Caco-2 (cell line): Measurements from ENCODE around the gene KIF1B. TPM values are rescaled to one million over a fixed set of nuclear protein-coding genes. Genes with fewer than 3 reads are reported as not detected.
A peak's percentile ranks its signal among the peaks of the same experiment; 100 is the strongest.

Experiments used
- BruUV-seq: library from RNA; stranded (reverse); fragments of 400-500 nt; replicated peaks from 2 replicates; lab custom pipeline; 2021; lab: Mats Ljungman, UMichigan
- CTCF ChIA-PET: fragments of 300-600 bp; sonication (Branson Sonifier 250); formaldehyde crosslinking; loops from one replicate; lab custom pipeline; 2022; ENCODE audit warnings: antibody characterized with exemption; lab: Charles Lee
- POLR2A ChIA-PET: fragments of 300-600 bp; sonication (Branson Sonifier 250); formaldehyde crosslinking; loops from one replicate; lab custom pipeline; 2022; ENCODE audit warnings: antibody characterized with exemption; lab: Charles Lee
- DNase-seq, 2 experiments: peaks; one replicate each; pipeline versions ENCODE4 v3.0.0 to v3.0.0-alpha.2; 2020 to 2022
- H3K27me3 ChIP-seq: replicated peaks from 2 replicates; pipeline ENCODE4 v1.6.0; 2011; ENCODE audit warnings: low read length; ENCODE audit not compliant: control insufficient read depth, insufficient read depth
- H3K36me3 ChIP-seq: 2 replicates; pipeline ENCODE4 v1.5.1; 2011; ENCODE audit warnings: low read length; ENCODE audit not compliant: control insufficient read depth, insufficient read depth
- H3K4me1 ChIP-seq: fragments of 250-450 bp; sonication (Bioruptor Pico); 2 replicates; pipeline ENCODE4 v1.5.1; 2020; ENCODE audit warnings: mild to moderate bottlenecking
- H3K4me3 ChIP-seq: 2 replicates; pipeline ENCODE4 v1.5.1; 2011; ENCODE audit warnings: low read depth, mild to moderate bottlenecking, control low read depth, low read length
- H3K9me3 ChIP-seq: fragments of 250-450 bp; sonication (Bioruptor Pico); 2 replicates; pipeline ENCODE4 v1.5.1; 2020; ENCODE audit warnings: mild to moderate bottlenecking, moderate library complexity
- H3K27ac Mint-ChIP-seq: one replicate; pipeline ENCODE4 v1.8.0; 2022; ENCODE audit warnings: mixed read lengths; ENCODE audit not compliant: unreplicated experiment
- H3K27me3 Mint-ChIP-seq: one replicate; pipeline ENCODE4 v1.8.0; 2022; ENCODE audit warnings: mixed read lengths; ENCODE audit not compliant: insufficient read depth, unreplicated experiment
- H3K36me3 Mint-ChIP-seq: one replicate; pipeline ENCODE4 v1.8.0; 2022; ENCODE audit warnings: mild to moderate bottlenecking, mixed read lengths; ENCODE audit not compliant: insufficient read depth, unreplicated experiment
- H3K4me1 Mint-ChIP-seq: one replicate; pipeline ENCODE4 v1.8.0; 2022; ENCODE audit warnings: low read depth, mixed read lengths; ENCODE audit not compliant: unreplicated experiment
- H3K4me3 Mint-ChIP-seq: one replicate; pipeline ENCODE4 v1.8.0; 2022; ENCODE audit warnings: mild to moderate bottlenecking, moderate library complexity, mixed read lengths; ENCODE audit not compliant: unreplicated experiment
- H3K9me3 Mint-ChIP-seq: one replicate; pipeline ENCODE4 v1.8.0; 2022; ENCODE audit warnings: mixed read lengths; ENCODE audit not compliant: unreplicated experiment
- CTCF ChIP-seq, 2 experiments: fragments of 200-600 bp in 1 of 2; IDR thresholded peaks; 1 replicate in 1 of 2; 2 replicates in 1 of 2; pipeline versions ENCODE4 v1.5.1 to v1.8.0; 2011 to 2022; ENCODE audit warnings: antibody characterized with exemption in 1 of 2, control low read depth in 1 of 2, inconsistent platforms in 1 of 2, low read depth in 1 of 2, low read length in 1 of 2, mild to moderate bottlenecking in 1 of 2, moderate library complexity in 1 of 2; ENCODE audit not compliant: insufficient read depth in 1 of 2, severe bottlenecking in 1 of 2, unreplicated experiment in 1 of 2
- intact Hi-C: fragments of 100-400 bp; cut with micrococcal nuclease; formaldehyde crosslinking; loops from one replicate; pipeline ENCODE4 v1.10.0; 2022; ENCODE audit not compliant: unreplicated experiment
- total RNA-seq: library from RNA; stranded (reverse); gene quantifications from 2 replicates; pipeline ENCODE4 v1.2.3, GENCODE V29; 2022

The KIF1B gene
- total RNA-seq, 1 experiment from 2014 or later, result 41.1 TPM

- Histone ChIP-seq H3K27me3 (no peaks in the 10 kb centered on the region), H3K9me3 (no peaks in the 10 kb centered on the region), H3K4me1 (peaks cover 8% of the 10 kb centered on the region; the same call in 1 of the 2 replicates), H3K36me3 (no peaks in the 10 kb centered on the region), H3K4me3 (peak overlapping the region; percentile 76)
- Mint-ChIP-seq H3K27ac (peak overlapping the region; percentile 83), H3K36me3 (peaks cover 14% of the 10 kb centered on the region), H3K9me3 (no peaks in the 10 kb centered on the region), H3K4me1 (peaks cover 20% of the 10 kb centered on the region), H3K4me3 (peak overlapping the region; percentile 95), H3K27me3 (no peaks in the 10 kb centered on the region)
- TSS peak; percentile 47 for BruUV-seq
- ChIA-PET POLR2A (interaction anchor here (0.6 to 1.1 kb wide), 4 partner anchors 39 to 300 kb away, joined by 3 to 7 read pairs (median 4); partner anchors contain the start of genes LZIC, NMNAT1 and PGD), CTCF (interaction anchor here (0.6 to 1.9 kb wide), 9 partner anchors 10 to 297 kb away, joined by 3 to 8 read pairs (median 4); no protein-coding TSS in a partner anchor)
- DNase-seq, result peak; percentile 68 to 71
- TF ChIP-seq CTCF (IDR thresholded peaks at IDR 0.05; ENCODE audit: insufficient read depth in 1 of 2, low read depth in 1 of 2, low read length in 1 of 2, severe bottlenecking in 1 of 2, unreplicated experiment in 1 of 2), result no peak
- intact Hi-C loops, result loop anchor here (1.0 to 5.0 kb wide), 3 partner anchors 61 to 217 kb away; no protein-coding TSS in a partner anchor
Observed at GRCh38 chr1:10210841-10211804, 753 bp downstream of the KIF1B start.

GRCh38 chr1:10211805-10212410 lies 1.5 kb downstream of the KIF1B start:
- peaks cover 8% of the 10 kb centered on the region; the same call in 1 of the 2 replicates for H3K4me1 ChIP-seq
- no TSS peak for BruUV-seq
- no peaks in the 10 kb centered on the region for H3K27me3 ChIP-seq
- DNase-seq, result peak; percentile 31 to 36
- intact Hi-C loops, result loop anchor here (1.0 to 5.0 kb wide), 3 partner anchors 60 to 216 kb away; no protein-coding TSS in a partner anchor
- no peaks in the 10 kb centered on the region for H3K9me3 ChIP-seq
- CTCF ChIA-PET, result interaction anchor here (0.6 to 0.7 kb wide), 3 partner anchors 46 to 206 kb away, joined by 3 to 8 read pairs (median 3); no protein-coding TSS in a partner anchor
- Mint-ChIP-seq H3K36me3 (peaks cover 14% of the 10 kb centered on the region), H3K9me3 (no peaks in the 10 kb centered on the region), H3K4me3 (peak overlapping the region; percentile 95), H3K27ac (peak overlapping the region; percentile 83), H3K4me1 (peaks cover 28% of the 10 kb centered on the region), H3K27me3 (no peaks in the 10 kb centered on the region)
- H3K36me3 ChIP-seq, result no peaks in the 10 kb centered on the region
- POLR2A ChIA-PET, result no interaction called here
- no peak for TF ChIP-seq CTCF (IDR thresholded peaks at IDR 0.05; ENCODE audit: insufficient read depth in 1 of 2, low read depth in 1 of 2, low read length in 1 of 2, severe bottlenecking in 1 of 2, unreplicated experiment in 1 of 2)
- H3K4me3 ChIP-seq, result peak overlapping the region; percentile 76

GRCh38 chr1:10212476-10212875 lies 2.1 kb downstream of the KIF1B start:
- intact Hi-C loops, result loop anchor here (5.0 kb wide), 1 partner anchor 60 kb away; no protein-coding TSS in a partner anchor
- Mint-ChIP-seq H3K4me1 (peaks cover 30% of the 10 kb centered on the region), H3K27ac (peak overlapping the region; percentile 83), H3K9me3 (no peaks in the 10 kb centered on the region), H3K27me3 (no peaks in the 10 kb centered on the region), H3K4me3 (peak overlapping the region; percentile 95), H3K36me3 (peaks cover 17% of the 10 kb centered on the region)
- Histone ChIP-seq H3K9me3 (no peaks in the 10 kb centered on the region), H3K36me3 (no peaks in the 10 kb centered on the region), H3K27me3 (no peaks in the 10 kb centered on the region), H3K4me1 (peaks cover 8% of the 10 kb centered on the region; the same call in 1 of the 2 replicates), H3K4me3 (no peak overlapping the region)
- DNase-seq, result no peak
- no peak for TF ChIP-seq CTCF (IDR thresholded peaks at IDR 0.05; ENCODE audit: insufficient read depth in 1 of 2, low read depth in 1 of 2, low read length in 1 of 2, severe bottlenecking in 1 of 2, unreplicated experiment in 1 of 2)
- BruUV-seq, result no TSS peak
- ChIA-PET POLR2A (interaction anchor here (0.6 kb wide), 1 partner anchor 539 kb away, joined by 3 read pairs; no protein-coding TSS in a partner anchor), CTCF (interaction anchor here (0.6 to 0.7 kb wide), 2 partner anchors 47 to 206 kb away, joined by 3 to 8 read pairs; no protein-coding TSS in a partner anchor)
